ENCODE data around the gene KRT14.
A peak's percentile ranks its signal among the peaks of the same experiment; 100 is the strongest.
"Not testable (repeated sequence)": the region's sequence is repeated elsewhere in the genome, so short reads cannot be mapped to it uniquely, and the experiment has no call there.

KRT14 gene

DNA sequence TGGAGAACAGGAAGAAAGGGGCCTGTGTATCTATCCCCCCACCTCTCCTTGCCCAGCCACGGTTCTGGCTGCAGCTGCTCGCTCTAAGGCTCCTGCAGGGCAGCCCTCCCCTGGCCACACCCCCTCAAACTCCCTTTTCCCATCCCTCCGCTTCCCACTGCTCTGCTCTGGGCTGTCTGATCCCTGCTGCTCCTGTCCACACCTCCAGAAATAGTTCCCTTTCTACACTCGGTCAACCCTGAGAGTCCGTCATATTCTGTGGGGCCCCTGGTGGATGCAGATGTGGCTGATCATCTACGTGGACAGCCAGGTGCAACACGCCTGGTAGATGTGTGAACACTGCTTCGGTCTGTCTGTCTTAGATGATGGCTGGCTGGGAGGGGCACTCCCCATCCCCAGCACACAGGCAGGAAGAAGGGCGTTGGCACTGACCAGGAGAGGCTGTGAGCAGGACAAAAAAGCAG lies 39.3 kb downstream of the KRT14 start:
- DNase-seq (ENCODE audit: low read depth): peak; percentile 90

DNA sequence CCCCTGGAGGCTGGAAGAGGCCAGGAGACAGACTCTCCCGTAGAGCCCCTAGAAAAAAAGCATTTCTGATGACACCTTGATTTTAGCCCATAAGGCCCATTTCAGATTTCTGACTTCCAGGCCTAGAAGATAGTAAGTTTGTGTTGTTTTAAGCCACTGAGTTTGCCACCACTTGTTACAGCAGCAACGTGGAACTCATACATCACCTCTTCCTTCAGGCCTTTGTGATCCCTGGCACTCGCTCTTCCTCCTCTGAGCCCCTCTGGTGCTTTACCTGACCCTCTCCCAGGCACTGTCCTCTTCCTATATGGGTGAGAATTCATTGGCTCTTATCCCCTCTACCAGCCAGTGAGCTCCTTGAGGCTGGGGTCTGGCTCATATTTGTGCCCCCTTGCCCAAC lies 39.9 kb downstream of the KRT14 start:
- no peak for DNase-seq (ENCODE audit: low read depth)

DNA sequence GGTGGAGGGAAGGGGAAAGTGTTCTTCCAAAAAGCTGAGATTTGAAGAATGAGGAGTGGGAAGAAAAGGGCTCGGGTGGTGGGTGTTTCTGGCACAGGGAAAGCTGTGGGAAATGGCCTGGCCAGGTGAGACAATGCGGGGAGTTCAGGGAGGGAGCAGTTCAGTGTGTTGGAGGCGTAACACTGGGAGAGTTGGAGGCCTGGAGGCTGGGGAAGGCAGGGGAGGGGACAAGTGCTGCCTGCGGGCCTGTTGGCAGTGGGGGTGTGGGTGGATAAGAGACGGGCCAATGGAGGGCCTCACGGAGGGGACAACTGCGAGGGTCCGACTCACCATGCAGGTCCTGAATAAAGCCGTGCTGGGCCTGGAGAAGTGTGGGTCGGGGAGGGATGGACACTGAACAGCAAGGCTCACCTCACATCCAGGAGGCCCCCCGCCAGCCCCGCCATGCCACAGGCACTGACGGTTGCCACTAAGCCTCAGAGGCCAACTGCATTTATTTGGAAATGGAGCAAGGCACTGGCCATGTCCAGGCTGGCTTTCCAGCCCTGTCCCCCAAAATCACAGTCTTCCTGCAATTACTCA lies 40.8 kb downstream of the KRT14 start:
- DNase-seq (ENCODE audit: low read depth): no peak

DNA sequence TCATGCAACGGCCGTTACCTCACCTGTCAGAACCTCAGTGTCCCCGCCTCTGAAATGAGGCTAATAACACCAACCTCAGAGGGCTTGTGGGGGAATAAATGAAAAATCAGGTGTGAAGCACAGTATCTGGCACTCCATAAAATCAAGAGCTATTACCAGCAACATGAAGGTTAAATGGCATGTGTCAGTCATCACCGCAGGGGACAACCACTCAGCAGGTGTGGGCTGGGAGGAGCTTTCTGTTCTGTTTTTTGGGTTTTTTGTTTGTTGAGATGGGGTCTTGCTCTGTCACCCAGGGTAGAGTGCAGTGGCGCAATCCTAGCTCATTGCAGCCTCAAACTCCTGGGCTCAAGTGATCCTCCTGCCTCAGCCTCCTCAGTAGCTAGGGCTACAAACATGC lies 41.8 kb downstream of the KRT14 start:
- DNase-seq (ENCODE audit: low read depth): no peak

DNA sequence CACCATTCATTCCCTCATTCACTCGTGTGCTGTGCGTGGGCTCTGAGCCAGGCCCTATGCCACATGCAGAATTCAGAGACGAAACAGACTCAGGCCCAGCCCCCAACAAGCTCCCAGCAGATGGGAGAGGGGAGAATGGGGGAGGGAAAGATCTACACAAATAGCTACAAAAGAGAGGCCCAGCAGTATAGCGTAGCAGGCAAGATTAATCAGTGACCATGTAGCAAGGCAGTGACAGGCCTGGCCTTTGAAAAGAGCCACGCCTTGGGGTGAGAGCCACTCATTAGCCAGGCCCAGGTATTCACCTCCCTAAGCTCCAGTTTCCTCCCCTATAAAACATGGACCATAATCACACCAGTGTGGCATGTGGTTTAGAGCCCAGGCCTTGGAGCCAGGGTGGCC lies 42.2 kb downstream of the KRT14 start:
- DNase-seq (ENCODE audit: low read depth): peak; percentile 63

DNA sequence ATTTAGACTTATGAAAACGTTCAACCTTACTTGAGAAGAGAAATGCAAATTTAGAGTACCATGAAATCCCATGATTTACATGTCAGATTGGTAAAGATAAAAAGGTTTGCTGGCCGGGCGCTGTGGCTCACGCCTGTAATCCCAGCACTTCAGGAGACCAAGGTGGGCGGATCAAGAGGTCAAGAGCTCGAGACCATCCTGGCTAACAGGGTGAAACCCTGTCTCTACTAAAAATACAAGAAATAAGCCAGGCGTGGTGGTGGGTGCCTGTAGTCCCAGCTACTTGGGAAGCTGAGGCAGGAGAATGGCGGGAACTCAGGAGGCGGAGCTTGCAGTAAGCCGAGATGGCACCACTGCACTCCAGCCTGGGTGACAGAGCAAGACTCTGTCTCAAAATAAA lies 43.9 kb downstream of the KRT14 start:
- DNase-seq (ENCODE audit: low read depth): not testable (repeated sequence)

DNA sequence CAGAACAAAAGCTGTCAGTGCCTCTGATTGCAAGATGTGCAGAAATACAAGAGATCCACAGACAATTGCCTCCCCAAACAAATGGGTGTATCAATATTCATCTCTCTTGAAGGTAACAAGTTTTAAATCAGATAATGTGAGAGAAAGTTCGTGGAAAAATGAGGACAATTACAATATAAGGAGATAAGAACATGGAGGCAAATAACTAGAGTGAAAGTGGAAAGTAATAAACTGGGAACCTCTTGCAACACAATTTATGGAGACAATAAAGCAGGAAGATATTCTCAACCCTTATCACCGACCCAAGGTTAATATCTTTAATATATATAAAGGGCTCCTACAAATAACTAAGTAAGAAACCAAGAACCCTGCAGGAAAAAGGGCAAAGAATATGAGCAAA lies 44.3 kb downstream of the KRT14 start:
- DNase-seq (ENCODE audit: low read depth): no peak

DNA sequence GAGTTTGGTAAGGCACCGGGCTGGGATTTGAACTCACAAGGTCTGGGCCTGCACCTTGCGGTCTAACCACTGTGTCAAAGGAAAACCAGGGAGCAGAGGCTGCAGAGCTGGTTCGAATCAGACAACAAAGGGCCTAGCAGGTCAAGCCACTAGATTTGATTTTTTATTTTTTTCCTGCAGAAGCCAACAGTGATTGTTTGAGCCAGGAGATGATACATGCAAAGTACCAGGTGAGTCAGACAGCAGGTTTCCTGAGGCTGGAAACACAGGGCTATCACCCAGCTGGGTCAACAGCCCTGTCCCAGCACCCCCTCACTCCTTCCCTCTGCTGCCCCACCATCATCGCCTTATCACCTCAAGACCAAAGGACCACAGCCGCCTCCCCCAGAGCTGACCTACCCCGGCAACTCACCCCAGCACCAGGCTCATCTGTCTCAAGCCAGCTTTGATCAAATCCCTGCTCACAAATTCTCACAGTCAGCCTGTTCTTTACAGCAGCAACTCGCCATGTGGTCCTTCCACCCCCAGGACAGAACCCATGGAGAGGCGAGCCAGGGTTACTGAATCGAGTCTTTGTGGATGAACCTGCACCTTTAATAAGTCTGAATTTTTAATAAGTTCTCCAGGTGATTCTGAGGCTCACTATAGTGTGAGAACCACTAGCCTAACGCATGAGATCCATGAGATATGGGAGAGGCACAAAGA lies 45.6 kb downstream of the KRT14 start:
- DNase-seq (ENCODE audit: low read depth): no peak

DNA sequence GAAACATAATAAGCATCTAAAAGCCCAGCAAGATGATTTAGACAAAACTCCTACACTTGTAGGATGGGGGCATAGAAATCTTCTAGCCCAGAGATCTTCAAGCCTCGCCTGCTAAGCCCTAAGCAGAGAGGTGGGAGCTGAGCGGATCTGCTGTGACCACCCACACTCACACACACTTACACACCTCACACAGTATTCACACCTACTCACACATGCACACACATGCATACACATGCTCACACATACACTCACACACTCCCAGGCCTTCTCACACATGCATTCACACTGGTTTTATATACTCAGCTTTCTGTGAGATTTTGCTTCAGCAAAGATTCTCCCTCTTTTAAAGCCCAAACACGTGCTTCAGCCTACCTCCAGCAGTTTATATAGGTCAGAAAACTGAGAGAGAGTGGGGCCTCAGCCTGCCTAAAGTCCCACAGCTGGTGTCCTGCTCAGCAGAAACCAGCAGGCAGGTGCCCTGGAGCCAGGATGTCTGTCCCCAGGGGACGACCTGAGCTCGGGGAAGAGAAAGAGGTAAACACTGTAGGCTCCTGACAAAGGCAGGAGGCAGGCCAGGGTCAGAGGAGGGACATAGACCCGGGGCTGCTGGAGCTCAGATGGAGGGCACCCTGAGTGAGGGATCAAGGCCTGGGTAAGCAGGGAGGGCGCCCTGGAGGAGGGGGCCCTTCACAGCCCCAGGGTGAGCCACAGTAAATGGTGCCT lies 46.6 kb downstream of the KRT14 start:
- DNase-seq (ENCODE audit: low read depth): no peak

DNA sequence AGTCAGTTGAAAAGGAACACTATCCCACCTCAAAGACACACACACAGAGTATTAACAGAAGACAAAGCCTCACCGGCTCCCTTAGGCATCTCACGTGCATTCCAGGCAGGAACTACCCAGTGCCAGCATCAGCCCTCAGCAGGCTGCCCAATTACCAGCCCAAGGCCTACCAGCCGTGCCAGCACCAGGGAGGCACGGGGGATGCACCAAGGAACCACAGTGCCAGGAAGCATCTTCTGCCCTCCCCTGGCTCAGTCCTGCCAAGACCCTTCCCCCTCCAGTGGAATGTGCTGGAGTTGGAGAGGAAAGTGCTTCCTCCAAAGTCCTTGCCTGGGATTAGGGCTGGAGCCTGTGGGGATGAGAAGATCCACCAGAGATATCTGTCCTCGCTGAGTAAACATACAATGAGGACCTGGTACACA lies 47.6 kb downstream of the KRT14 start:
- peak; percentile 59 for DNase-seq (ENCODE audit: low read depth)

DNA sequence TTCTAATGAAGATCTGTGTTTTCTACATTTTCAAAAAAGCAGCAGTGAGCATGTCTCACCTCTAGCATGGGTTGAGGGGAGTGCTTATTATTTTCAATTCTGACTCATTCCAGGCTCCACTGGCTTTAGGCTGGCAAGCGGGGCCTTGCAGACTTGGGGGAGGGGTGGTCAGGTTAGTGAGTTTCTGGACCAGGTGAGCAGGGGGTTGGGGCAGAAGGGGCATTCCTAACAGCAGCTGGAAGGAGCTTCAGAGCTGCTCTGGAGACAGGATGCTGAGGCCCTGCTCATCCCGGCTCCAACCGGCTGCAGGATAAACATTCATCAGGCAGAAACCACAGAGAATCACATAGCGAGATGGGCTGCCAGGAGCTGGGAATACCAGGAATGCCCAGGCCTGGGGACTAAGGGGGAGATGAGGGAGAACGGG lies 48.1 kb downstream of the KRT14 start:
- DNase-seq (ENCODE audit: low read depth): peak; percentile 74

DNA sequence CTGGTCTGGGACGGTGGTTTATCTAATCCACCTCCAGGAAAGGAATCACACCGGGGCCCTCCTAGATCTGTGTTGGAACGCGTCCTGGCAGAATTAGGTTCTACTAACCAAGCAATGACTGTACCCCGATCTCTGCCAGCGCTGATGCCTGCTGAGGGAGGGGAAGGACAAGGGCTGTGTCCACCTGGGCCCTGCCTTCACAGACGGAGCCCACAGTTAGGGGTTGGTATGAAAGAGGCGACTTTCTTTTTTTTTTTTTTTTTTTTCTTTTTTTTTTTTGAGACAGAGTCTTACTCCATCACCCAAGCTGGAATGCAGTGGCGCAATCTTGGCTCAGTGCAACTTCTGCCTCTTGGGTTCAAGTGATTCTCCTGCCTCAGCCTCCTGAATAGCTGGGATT lies 48.7 kb downstream of the KRT14 start:
- DNase-seq (ENCODE audit: low read depth): peak; percentile 76

DNA sequence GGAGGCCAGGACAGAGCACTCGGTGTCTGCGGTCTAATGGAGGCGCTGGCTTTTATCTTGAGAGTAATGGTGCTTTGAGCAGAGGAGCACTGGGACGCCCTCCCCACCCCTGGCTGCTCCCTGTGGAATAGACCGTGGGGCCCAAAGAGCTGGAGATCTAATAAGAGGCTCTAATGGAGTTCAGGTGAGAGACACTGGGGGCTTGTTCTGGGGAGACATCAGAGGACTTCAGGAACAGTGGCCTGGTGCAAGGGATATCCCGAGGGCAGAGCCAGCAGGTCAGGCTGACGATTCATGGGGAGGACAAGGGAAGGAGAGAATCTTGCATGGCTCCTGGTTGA lies 49.1 kb downstream of the KRT14 start:
- no peak for DNase-seq (ENCODE audit: low read depth)

DNA sequence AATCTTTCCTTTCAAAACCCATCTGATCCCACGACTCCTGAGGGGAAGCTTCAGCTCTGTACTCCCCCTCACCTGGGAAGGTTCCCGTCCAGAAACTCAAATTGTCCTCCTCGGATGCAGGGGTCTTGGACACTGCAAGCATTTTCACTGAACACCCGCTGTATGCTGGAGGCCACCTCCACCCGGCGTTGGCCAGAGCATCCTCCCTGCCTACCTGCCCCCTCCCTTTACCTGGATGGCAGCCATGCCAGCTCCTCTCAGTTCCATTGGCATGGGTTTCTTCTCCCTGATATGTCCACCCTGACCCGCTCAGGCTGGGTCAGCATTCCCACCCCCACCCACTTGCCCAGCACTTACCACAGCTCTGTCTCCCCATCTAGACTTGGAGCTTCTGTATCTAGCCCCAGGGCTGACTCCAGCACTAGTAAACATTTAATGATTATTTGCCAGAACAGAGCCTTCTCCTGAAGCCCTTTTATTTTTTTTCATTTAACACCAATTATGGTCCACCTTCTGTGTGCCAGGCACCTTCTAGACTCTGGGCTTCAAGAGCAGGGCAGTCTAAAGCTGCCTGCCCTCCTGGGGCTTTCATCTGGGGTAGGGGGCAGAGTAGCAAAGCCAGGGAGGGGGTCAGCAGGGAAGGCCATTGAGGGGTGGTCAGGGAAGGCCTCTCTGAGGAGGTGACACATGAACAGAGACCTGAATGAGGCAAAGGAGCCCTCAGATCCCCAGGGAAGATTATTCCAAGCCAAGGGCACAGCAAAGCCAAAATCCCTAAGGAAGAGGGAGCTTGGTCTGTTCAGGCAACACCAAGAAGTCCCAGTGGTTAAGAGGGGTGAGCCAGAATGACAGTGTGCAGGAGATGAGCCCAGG lies 49.7 kb downstream of the KRT14 start:
- DNase-seq (ENCODE audit: low read depth): no peak

DNA sequence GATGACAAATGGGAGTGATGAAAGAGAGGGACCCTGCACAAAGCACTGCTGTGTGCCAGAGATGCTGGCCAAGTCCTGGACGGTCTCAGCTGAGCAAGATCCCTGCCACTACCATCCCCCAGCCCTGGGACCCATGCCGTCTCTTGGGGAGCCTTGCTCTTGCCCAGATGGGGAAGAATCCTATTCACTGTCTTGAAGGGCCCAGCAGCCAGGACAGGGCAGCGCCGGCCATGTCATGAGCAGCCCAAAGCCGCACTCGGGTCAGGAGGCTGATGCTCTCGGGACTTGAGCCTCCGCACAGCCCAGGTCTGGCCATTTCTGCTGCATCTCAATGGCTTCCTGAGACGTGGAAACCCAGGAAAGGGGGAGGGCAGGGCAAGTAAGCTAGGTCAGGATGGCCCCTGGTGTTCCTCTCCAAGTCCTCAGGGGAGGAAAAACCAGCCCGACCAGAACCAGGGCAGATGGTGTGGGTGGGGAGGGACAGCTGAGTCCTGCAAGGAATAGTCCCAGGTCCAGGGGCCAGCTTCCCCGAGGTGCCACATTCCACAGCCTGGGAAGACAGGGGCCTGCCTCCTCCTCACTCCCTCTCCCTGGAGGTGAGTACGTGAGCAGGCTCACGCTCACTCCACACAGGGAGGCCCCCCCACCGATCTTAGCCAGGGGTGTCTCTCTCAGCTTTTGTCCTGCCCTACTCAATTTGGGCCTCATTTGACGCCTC lies 50.8 kb downstream of the KRT14 start:
- DNase-seq (ENCODE audit: low read depth): no peak

DNA sequence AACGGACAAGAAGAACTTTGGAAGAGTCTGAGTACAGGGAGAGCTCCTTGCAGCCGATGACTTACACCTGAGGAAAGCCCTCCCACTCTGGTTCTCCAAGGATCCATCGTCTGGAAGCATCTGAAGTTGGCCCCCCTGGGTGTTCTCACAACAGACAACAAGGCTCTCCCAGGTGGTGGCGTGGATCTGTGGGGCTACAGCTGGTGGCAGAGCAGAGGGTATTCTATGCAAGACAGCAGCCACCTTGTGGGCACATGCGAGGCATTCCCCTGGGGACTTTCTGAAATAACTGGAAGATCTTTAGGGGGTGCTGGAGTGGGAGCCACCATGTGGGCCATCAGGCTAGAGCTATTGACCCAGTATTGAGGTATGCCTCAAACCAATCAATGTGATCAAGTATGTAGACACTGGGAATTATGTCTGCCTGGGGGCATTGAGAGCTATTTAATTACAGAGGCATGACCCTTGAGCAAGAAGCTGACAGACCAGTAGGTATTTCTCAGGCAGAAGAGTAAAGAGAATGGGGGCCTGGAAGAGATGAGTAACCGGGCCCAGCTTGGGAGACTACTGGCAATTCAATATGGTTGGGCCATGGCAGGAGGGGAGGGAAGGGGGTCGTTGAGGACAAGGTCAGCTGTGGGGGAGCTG lies 51.7 kb downstream of the KRT14 start:
- no peak for DNase-seq (ENCODE audit: low read depth)

DNA sequence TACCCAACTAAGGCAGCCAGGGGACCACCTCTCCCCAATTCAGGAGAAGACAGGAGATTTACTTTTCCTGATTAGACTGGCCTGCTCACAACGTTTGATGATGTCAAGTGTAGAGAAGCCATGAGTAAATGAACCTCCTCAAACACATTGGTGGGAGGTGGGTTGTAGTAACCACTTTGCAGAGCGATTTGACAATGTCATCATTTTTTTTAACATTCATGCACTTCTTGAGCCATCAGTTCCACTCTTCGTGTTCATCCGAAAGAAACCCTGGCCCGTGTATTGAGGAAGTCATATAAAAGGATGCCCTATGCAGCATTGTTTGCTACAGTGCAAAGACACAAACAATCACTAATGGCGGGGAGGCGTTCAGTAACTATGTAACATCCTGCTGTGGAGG lies 53.1 kb downstream of the KRT14 start:
- DNase-seq (ENCODE audit: low read depth): no peak

DNA sequence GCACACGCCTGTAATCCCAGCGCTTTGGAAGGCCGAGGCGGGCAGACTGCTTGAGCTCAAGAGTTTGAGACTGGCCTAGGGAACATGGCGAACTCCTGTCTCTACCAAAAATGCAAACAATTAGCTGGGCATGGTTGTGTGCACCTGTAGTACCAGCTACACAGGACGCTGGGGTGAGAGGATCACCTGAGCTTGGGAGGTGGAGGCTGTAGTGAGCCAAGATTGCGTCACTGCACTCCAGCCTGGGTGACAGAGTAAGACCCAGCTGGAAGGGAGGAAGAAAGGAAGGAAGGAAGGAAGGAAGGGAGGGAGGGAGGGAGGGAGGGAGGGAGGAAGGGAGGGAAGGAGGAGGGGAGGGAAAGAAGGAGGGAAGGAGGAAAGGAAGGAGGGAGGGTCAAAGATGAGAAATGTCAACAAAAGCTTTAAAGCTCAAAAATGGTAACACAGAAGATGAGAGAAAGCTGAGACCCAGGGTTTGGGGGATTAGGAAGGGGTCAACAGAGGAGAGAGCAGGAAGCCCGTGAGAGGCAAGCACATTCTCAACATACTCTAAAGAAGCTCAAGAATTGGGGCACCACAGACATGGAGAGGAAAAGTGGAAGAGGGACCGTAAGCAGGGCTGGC lies 53.6 kb downstream of the KRT14 start:
- DNase-seq (ENCODE audit: low read depth): no peak

Data from amniotic epithelial cell (primary cell).